Stimulated activated CD8-positive, alpha-beta memory T cell treated with anti-CD3 and anti-CD28 coated beads, Interleukin-7, amount 100 ng/mL, for 24 hours (primary cell): ENCODE measurements around the gene LAPTM4A.

Experiments
- DNase-seq: peaks from one replicate; pipeline ENCODE4 v3.0.0-alpha.2; 2020; ENCODE audit warnings: low read depth

The LAPTM4A gene

DNA sequence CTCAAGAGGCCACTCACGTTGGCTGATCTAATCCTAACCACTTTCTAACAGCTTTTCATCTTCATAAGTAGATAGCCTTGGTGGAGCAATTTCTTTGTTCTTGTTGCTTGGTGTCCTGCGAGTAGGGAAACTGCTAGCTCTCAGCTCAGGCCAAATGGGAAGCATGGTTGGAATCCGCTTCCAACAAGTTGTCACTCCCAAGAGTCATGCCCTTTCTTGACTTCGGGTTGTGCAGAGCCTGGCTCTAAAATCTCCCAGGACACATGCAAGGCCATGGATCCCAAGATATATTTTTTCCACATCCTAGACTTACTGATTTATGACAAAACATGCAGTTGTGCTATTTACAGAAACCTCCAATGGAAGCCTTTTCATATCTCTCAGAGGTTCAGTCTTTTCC is 31.7 kb downstream of the LAPTM4A start:
- no peak for DNase-seq

DNA sequence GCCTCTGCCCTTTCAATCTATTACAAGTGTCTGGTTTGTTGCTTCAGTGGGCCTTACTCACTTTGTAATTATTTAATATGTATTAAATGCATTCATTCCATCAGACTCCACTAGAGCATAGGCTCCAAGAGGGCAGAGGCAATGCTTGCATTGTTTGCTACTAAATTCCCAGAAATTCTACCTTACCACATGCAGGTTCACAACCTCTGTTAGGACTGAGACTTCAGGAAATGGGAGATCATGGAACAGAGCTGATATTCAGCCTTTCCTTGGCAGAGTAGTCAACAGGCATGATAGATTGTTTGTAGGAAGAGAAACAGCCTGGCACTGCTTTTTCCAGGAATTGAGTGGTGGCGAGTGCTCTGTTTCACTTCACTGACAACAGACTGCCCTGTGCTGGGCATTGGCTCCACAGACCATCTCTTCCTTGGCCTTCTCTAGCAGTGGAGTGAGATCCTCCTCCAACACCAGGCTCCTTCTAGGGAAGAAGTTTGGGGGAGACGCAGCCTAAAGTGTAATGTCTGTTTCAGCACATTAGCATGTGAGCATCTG is 32.8 kb downstream of the LAPTM4A start:
- no peak for DNase-seq

DNA sequence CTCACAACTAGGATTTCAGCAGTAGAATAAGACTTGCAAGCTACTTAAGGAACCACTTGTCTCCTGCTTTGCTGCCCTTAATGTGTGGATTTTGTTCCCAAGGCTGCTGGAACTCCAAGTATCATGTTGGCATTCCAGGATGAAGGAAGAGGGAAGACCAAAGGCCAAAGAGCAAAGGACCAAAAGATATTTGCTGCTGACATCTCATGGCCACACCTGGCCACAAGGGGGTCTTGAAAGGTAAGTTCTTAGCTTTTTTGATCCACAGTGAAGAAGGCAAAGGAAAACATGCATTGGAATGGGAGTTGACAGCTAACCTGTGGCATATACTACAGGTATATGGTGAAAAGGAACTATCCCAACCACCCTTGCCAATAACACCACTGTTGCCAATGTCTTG is 35.1 kb downstream of the LAPTM4A start:
- no peak for DNase-seq

DNA sequence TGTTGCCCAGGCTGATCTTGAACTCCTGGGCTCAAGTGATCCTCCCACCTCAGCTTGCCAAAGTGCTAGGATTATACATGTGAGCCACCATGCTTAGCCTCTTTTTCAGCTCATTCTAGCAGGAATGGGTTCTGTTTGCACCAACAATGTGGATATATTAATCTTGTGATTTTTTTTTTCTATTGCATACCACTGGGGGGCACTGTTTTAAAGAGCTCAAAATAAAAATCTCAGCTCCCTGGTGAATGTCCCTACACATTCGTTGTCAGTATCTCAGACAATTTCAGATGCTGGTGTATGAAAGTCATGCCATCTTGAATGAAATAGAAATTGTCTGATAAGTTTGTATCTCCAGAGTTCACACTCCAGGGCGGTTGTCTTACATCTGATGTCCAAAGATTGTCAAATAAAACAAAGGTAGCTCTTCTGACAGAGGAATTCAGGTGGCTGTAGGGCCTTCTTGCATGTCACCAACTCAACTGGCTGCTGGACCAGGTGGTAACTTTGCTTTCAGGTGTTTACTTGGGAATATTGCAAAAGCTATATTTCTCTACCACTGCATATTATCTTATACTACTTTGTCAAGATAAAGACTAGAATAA is 35.8 kb downstream of the LAPTM4A start:
- no peak for DNase-seq

DNA sequence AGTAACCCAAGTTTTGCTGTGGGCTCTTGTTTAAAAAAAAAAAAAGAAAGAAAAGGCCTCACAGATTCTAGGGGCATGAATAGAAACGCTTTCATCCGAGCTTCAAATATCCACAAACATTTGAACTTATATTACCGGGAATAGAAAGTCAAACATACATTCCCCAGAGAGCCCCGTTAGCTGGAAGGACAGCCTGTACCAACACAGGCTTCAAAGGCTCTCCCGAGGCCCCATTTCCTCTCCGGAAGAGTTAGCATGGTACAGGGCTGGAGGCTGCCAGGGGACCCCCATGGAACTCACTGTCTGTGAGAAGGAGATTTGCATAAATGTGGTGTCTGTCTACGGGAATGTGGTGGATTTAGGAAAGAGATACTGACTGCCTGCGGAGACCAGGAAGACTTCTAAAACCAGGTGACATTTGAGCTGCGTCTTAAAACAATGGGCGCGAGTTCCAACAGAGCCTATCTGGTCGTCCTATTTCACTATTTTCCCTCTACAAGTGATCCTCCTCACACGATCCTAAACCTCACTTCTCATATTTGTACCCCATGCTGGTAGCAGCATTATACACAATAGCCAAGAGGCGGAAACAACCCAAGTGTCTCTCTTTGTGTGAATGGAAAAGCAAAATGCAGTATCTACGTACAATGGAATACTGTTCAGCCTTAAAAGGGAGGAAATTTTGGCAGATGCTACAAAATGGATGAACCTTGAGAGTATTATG is 38.1 kb downstream of the LAPTM4A start:
- DNase-seq = no peak

DNA sequence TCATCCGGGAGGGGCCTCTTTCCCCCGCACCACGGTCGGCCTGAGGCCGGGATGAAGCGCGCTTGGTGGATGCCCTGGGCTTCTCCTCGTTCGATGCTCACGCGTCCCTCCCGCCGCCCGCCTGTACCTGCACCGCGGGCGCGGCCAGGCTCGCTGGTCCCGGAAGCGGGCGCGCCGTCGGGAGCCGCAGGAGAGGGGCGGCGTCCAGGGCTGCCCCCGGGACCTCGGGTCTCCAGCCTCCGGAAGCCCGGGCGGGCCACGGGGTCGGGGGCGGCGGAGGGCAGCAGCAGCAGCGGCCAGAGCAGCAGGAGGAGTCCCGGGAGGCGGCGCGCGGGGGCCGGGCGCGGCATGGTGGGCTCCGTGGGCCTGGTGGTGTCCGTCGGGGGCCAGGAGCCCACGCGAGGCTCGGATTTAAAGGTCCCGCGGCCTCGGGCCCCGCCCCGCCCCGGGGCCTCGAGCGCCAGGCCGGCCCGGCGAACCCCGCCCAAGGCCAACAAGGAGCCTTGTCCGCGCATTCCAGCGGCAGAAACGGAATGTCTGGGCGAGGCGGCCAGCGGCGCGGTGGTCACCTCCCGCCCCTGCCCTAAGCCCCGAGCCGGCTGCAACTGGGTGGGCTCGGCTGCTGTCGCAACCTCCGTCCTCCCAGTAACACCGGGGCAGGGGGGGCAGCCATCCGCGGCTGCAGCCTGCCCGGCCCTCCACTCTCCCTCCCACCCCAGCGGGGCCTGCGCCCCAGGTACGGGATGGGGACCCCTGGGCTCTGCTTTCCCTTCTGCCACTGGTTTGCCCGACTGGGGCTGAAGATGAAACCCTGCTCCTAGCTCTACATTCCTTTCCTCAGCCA is 38.9 kb downstream of the LAPTM4A start, which contains the start of gene MATN3:
Gene MATN3, minus strand, starts transcription at position 387 of the 844 bp plus-strand sequence. Its CDS starts 37 bp downstream, at position 350.
- DNase-seq = no peak

DNA sequence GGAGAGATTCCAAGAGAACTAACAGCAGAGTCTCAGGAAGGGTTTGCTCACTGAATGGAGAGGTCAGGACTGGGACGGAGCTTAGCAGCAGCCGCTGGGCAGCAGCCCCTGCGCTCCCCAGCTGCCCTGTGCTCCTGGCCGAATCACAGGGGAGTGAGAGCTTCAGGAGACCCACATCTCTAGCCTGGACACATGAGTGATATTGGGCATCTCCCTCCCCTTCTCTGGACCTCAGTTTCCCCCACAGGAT is 39.5 kb downstream of the LAPTM4A start:
- no peak for DNase-seq

DNA sequence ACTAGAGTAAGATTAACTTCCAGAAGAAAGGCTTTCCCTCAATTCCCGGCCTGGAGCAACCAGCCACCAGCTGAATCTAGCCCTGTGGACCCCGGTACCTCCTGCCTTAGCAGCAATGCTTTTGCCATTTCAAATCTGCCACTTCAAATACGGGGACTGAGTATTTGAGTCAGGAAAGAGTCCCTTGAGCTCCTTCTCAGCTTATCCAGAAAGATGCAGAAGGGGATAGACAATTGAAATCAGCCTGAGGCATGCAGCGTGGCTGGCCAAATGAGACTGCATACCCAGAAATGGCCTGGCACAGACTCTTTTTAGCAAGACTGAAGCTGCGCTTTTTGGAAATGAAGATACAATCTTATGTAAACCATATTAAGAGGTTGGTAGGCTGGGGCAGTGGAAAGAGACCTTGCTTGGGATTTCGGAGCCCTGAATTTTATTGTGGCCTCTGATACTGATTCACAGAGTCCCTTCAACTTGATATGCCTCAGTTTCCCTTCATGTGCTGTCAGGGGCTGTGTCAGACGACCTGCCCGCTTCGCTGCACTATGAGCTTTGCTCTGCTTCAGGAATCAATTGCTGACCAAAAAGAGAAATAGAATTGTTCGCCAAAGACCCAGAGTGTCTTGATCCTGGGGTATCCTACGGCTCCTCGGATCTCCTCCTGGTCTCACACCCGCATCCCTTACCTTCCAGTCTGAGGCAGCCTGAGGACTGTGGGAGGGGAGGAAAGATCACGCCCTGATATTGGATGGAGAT is 40.0 kb downstream of the LAPTM4A start:
- DNase-seq = no peak

DNA sequence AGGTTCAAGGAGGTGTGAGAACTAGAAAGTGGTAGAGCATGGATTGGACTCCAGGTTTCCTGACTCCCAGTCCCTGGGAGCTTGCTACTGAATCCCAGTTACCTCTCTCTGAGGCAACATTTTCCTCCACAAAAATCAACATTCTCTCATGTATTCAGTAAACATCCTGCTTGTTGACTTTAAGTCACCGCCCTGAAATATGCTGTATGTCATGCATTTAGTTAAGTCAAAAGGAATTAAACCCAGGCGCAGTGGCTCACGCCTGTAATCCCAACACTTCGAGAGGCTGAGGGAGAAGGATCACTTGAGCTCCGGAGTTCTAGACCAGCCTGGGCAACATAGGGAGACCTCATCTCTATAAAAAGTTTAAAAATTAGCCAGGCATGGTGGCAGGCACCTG is 42.7 kb downstream of the LAPTM4A start:
- no peak for DNase-seq

DNA sequence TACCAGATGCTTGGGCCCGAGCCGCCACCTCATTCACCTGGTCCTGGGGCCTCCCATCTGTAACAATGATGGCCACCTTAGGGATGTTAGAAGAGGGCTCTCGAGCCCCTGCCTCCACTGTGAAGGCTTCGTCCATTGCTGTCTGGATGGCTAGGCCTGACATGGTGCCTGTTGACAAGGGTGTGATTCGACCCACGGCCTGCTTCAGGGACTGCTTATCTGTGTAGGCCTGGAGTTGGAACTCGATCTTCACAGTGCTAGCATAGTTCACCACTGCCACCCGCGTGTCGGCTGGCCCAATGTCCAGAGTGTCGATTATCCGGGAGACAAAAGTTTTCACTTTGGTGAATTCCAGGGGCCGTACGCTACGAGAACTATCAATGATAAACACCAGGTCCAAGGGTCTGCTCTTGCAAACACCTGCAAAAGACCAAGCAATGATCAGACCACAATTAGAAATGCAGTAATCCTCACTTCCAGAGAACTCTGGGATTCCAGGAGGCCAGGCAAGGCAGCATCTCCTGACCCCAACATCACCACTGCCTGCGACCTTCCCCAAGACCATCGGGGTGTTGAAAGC is 45.4 kb downstream of the LAPTM4A start:
- no peak for DNase-seq

DNA sequence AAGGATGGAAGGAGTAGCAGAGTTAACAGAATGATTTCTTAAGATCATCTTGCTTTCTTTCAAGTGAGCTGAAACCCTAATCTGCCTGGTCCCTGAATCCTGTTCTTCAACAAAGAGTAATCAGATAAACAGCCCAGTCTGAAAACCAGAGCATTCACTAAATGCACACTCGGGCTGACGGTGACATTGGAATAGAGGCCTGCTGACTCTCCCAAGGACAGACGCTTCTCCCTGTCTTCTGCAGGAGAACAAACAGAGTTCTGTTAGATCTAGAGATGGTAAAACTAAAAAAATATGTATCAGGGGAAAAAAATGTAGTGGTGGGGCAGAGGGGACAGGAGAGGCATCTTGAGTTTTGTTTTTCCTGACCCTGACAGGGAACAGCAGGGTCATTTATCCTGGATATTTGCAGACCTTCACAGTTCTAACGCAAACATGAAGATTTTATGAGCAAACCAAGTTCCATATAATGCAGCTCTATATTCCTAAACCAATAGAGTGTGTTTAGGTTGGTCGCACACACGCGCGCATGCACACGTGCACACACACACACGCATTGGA is 46.3 kb downstream of the LAPTM4A start:
- no peak for DNase-seq

DNA sequence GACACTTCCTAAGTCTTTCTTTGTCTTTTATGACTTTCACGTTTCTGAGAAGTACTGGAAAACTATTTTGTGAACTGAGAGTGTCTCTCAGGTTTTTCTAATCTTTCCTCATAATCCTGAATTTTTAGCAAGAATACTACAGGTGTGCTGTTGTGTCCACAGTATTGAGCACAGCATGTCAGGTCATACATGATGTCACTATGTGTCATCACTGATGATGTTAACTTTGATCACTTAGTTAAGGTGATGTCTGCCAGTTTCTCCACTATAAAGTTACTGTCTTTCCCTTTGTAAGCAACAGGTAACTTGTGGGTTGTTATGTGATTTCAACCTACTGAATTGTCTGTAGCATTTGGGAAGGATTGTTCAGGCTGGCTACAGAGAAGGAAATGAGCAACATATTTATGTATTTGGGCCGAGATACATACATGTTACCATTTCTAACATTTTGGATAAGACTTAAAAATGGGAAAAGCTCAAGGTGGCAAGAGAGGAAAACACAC is 50.0 kb downstream of the LAPTM4A start:
- DNase-seq = no peak

DNA sequence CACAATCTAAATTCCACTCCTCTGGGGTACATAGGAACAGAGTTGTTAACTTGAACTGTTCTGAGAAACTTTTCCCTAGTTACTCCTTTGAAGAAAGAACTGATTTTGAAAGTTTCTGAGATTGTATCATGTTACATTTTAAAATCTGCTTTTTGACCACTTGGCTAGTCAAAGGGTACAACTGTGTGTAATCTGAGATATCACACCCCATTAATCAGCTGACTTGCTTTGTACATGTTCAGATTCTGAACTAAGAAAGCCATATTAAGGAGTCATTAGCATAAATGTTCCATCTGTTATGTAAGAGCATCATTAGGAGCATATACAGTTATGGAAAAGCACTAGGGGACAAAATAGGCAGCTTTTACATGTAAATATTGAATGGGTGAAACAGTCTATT is 57.7 kb downstream of the LAPTM4A start:
- DNase-seq = no peak

DNA sequence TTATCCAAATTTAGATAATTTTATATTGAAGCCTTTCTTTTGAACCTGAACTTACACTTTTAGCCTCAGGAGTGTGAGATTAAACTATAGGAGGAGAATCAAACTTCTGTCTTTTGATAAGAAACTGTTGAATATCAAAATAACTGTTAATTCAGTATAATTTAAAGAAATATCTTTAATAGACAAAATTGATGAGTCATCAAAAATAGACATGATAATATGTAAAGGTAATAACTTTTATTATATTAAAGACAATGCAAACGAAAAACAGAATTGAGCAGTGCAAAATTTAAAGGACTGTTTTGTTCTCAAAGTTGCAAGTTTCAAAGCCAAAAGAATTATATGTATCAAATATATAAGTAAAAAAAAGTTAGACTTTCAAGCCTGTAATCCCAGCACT is 59.5 kb downstream of the LAPTM4A start:
- no peak for DNase-seq

DNA sequence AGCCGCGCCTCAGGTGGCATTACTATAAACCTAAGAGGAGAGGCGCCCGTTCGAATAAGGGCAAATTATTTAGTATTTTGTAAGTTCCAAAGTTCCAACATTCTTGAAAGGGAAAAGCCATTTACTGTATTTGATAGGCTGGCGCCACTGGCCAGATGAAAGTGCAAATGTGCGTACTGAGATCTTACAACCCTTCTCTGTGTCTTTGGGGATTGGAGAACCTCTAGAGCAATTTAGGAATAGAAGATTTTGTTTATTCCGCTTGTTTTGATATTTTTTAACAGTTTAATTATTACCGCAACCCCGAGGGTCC is 61.1 kb downstream of the LAPTM4A start:
- DNase-seq = no peak

DNA sequence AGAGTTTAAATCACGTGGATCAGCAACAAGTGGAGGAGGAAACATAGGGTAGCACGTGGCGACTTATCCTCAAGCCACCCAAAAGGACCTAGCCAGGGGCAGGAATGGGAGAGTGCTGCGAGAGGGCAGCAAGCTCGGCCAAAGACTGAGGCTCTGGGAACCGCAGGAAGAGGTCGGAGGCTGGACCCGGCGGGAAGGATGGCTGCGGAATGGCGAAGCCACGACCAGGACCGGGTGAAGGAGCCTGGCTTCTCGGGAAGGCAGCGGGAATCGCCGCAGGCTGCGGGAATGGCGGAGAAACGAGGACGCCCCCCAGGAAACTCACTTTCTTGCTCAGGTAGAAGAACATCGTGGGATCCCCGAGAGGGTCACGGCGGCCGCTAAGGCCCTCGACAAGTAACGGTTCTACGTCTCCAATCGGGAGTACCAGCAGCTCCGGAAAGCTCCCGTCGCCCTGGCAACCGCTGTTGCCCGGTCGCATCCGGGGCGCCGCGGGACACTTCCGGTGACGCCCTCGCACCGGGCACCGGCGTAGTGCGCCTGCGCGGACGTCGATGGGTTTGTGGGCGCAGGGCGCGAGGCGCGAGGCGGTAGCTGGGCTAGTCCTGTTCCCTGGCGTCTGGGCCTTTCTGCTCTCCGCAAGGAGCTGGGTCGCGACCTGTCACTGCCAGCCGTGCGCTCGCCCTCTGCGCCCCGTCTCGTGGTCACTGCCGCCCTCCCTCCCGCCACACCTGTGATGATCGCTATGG is 61.6 kb downstream of the LAPTM4A start, which contains the start of gene WDR35:
Gene WDR35, minus strand, starts transcription at position 439 of the 749 bp plus-strand sequence. Its CDS starts 90 bp downstream, at position 349.
- peak; percentile 87 for DNase-seq

DNA sequence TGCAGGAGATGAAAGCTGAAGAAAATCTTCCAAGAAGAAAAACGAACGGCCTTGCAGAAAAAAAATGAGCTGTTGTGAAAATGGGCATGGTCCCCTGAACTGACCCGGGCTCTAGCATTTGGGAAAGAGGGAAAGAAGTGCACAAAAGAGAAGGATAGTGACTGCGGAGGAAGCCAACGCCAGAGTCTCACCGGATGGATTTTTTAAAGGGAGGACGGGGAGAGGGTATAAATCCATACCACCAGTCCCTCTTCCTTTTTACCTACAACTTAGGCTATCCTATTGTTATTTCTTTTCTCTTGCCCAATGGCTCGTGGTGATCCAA is 62.1 kb downstream of the LAPTM4A start:
- DNase-seq = no peak

DNA sequence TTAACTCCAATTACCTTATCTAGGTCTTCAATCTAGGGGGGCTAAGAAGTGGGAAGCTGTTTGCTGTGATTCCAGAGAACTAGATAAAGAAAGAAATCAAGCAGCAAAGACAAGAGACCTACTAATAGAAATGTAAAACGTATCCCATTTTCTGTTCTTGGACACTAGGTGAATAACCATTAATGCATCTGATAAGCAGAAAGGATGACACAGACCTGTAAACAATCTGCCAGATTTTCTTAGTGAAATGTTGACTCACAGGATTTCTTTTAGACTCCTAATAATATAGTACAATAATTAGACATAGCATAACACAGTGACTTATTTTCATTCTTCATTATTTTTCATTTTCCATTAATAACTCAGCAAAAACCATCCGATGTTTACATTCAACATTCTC is 62.8 kb downstream of the LAPTM4A start:
- no peak for DNase-seq

DNA sequence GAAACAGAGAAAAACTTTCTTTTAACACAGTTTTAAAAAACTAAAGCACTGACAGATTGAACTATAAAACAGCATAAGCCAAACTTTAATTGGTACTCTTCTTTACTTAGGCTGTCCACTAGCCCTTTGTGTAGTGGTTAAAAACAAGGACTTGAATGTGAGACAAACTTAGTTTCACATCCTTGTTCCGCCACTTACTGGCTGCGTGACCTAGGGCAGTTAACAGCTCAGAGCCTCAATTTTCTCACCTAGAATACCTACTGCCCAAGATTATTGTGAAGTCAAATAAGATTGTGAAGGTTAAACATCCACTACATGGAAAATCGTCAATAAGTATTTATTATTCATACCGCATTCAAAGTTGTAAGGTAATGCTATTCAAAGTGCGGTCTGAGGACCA is 63.5 kb downstream of the LAPTM4A start:
- DNase-seq = no peak
